GM18526 (cell line): ENCODE results near the gene CBX7.
A peak's percentile ranks its signal among the peaks of the same experiment; 100 is the strongest.

Source experiments
- POLR2A ChIP-seq: IDR thresholded peaks from 3 replicates; pipeline ENCODE4 v1.6.1; 2011; ENCODE audit not compliant: insufficient read length; ENCODE audit errors: extremely low read depth

The CBX7 gene

GRCh38 chr22:39122772-39123470, 29.6 kb downstream of the CBX7 start:
- no peak for TF ChIP-seq POLR2A

GRCh38 chr22:39120983-39121382, 31.5 kb downstream of the CBX7 start:
- TF ChIP-seq POLR2A: no peak

GRCh38 chr22:39117585-39118191, 34.8 kb downstream of the CBX7 start:
- no peak for TF ChIP-seq POLR2A

- TF ChIP-seq POLR2A: no peak
Measured at GRCh38 chr22:39115977-39116621, 36.4 kb downstream of the CBX7 start.

- no peak for TF ChIP-seq POLR2A
Measured at GRCh38 chr22:39115570-39115969, 36.9 kb downstream of the CBX7 start.

- no peak for TF ChIP-seq POLR2A
Measured at GRCh38 chr22:39114112-39114511, 38.4 kb downstream of the CBX7 start.

- TF ChIP-seq POLR2A: no peak
Measured at GRCh38 chr22:39110631-39111561, 41.6 kb downstream of the CBX7 start.

GRCh38 chr22:39109361-39109760, 43.1 kb downstream of the CBX7 start:
- no peak for TF ChIP-seq POLR2A

- TF ChIP-seq POLR2A: no peak
Measured at GRCh38 chr22:39108487-39108886, 44.0 kb downstream of the CBX7 start.

- no peak for TF ChIP-seq POLR2A
Measured at GRCh38 chr22:39106326-39106725, 46.2 kb downstream of the CBX7 start.

- TF ChIP-seq POLR2A: no peak
Measured at GRCh38 chr22:39103431-39103830, 49.0 kb downstream of the CBX7 start.

GRCh38 chr22:39101226-39101625, 51.3 kb downstream of the CBX7 start:
- no peak for TF ChIP-seq POLR2A

GRCh38 chr22:39098576-39098975, 53.9 kb downstream of the CBX7 start:
- no peak for TF ChIP-seq POLR2A

GRCh38 chr22:39098026-39098425, 54.5 kb downstream of the CBX7 start:
- TF ChIP-seq POLR2A: peak; percentile 44
